CD4-positive, CD25-positive, alpha-beta regulatory T cell (primary cell): ENCODE data around the gene RNF227. TPM values are rescaled to one million over a fixed set of nuclear protein-coding genes. Genes with fewer than 3 reads are reported as not detected.

Experiments
- ATAC-seq, 2 donors: fragments of 150-1000 bp; cut with Tn5 transposase; one replicate each; pipeline ENCODE4 v1.10.0; 2021; ENCODE audit warnings: low read depth in 2 of 2, moderate number of reproducible peaks in 2 of 2, moderate library complexity in 1 of 2
- DNase-seq, 3 donors: peaks; one replicate each; pipeline versions ENCODE4 v3.0.0 to v3.0.0-alpha.2; 2012 to 2022; ENCODE audit warnings: mixed read lengths in 1 of 3
- H3K27ac ChIP-seq: one replicate; pipeline ENCODE4 v1.7.0; 2013; ENCODE audit warnings: mild to moderate bottlenecking, low read length; ENCODE audit not compliant: insufficient read depth, poor library complexity, severe bottlenecking
- H3K27me3 ChIP-seq: one replicate; pipeline ENCODE4 v1.7.0; 2013; ENCODE audit warnings: low read length; ENCODE audit not compliant: control insufficient read depth, insufficient read depth
- H3K36me3 ChIP-seq: one replicate; pipeline ENCODE4 v1.7.0; 2013; ENCODE audit warnings: mild to moderate bottlenecking, low read length, moderate library complexity; ENCODE audit not compliant: control insufficient read depth, insufficient read depth
- H3K4me1 ChIP-seq: 2 replicates; pipeline ENCODE4 v1.7.0; 2013; ENCODE audit warnings: mild to moderate bottlenecking, low read length; ENCODE audit not compliant: insufficient read depth, control insufficient read depth, poor library complexity, severe bottlenecking
- H3K4me3 ChIP-seq: one replicate; pipeline ENCODE4 v1.7.0; 2013; ENCODE audit warnings: low read depth, mild to moderate bottlenecking, low read length, moderate library complexity
- H3K9me3 ChIP-seq, 2 experiments: 1 replicate in 1 of 2; 2 replicates in 1 of 2; pipeline ENCODE4 v1.7.0; 2013; ENCODE audit warnings: low read length in 2 of 2, mild to moderate bottlenecking in 1 of 2, moderate library complexity in 1 of 2; ENCODE audit not compliant: control insufficient read depth in 2 of 2
- H3K27ac Mint-ChIP-seq, 3 donors: one replicate each; pipeline ENCODE4 v1.8.0; 2020 to 2022; ENCODE audit warnings: mild to moderate bottlenecking in 3 of 3, mixed read lengths in 3 of 3, moderate library complexity in 2 of 3
- H3K27me3 Mint-ChIP-seq: one replicate; pipeline ENCODE4 v1.8.0; 2022; ENCODE audit warnings: mild to moderate bottlenecking, mixed read lengths
- H3K36me3 Mint-ChIP-seq: one replicate; pipeline ENCODE4 v1.8.0; 2020; ENCODE audit warnings: mixed read lengths
- H3K4me1 Mint-ChIP-seq, 4 donors: one replicate each; pipeline ENCODE4 v1.8.0; 2020 to 2022; ENCODE audit warnings: mixed read lengths in 4 of 4, mild to moderate bottlenecking in 1 of 4
- H3K4me3 Mint-ChIP-seq, 4 donors: one replicate each; pipeline ENCODE4 v1.8.0; 2020 to 2022; ENCODE audit warnings: mild to moderate bottlenecking in 4 of 4, mixed read lengths in 4 of 4, moderate library complexity in 3 of 4
- H3K9me3 Mint-ChIP-seq, 7 donors: one replicate each; pipeline ENCODE4 v1.8.0; 2020 to 2022; ENCODE audit warnings: mixed read lengths in 7 of 7, mild to moderate bottlenecking in 3 of 7, moderate library complexity in 2 of 7
- polyA plus RNA-seq, 4 donors: library from polyadenylated mRNA; unstranded; fragments of 300-500 nt; fragmentation: Illumina TruSeq; gene quantifications; one replicate each; pipeline ENCODE4 v1.2.3, GENCODE V29; 2021
- total RNA-seq: library from RNA; stranded (reverse); gene quantifications from one replicate; pipeline ENCODE4 v1.2.3, GENCODE V29; 2022

The RNF227 gene
- total and polyA plus RNA-seq, 5 donors from 2014 or later = 0.92 to 5.0 (median 2.4) TPM

- no peak overlapping the region for H3K4me3 ChIP-seq
- no peaks in the 10 kb centered on the region for H3K27me3 ChIP-seq
- ATAC-seq (no peak), DNase-seq (no peak)
- H3K4me3 Mint-ChIP-seq = peak overlapping the region in 1 of 4 donors; percentile 3
- peaks cover 40% of the 10 kb centered on the region for H3K4me1 ChIP-seq
- peaks cover 1 to 52% (median 20%) of the 10 kb centered on the region in 4 donors for H3K4me1 Mint-ChIP-seq
- H3K9me3 Mint-ChIP-seq = no peaks in the 10 kb centered on the region
- H3K27ac ChIP-seq = no peak overlapping the region
- H3K9me3 ChIP-seq = no peaks in the 10 kb centered on the region
- peaks cover 10% of the 10 kb centered on the region for H3K36me3 Mint-ChIP-seq
- H3K27ac Mint-ChIP-seq = no peak overlapping the region
- no peaks in the 10 kb centered on the region for H3K27me3 Mint-ChIP-seq
- no peaks in the 10 kb centered on the region for H3K36me3 ChIP-seq
Observed at GRCh38 chr17:7927596-7927995, 11.5 kb upstream of the RNF227 start.

GRCh38 chr17:7922845-7923628 lies 6.9 kb upstream of the RNF227 start:
- Histone ChIP-seq H3K4me3 (peak overlapping the region; percentile 74), H3K36me3 (no peaks in the 10 kb centered on the region), H3K27me3 (no peaks in the 10 kb centered on the region), H3K9me3 (no peaks in the 10 kb centered on the region), H3K4me1 (peaks cover 16% of the 10 kb centered on the region), H3K27ac (peak overlapping the region; percentile 78)
- H3K4me1 Mint-ChIP-seq = peaks cover 5 to 27% (median 12%) of the 10 kb centered on the region in 4 donors
- ATAC-seq (peak; percentile 89 to 90), DNase-seq (peak; percentile 77 to 86 (median 83))
- H3K27me3 Mint-ChIP-seq = no peaks in the 10 kb centered on the region
- H3K4me3 Mint-ChIP-seq = peak overlapping the region; percentile 82 to 96 (median 88)
- H3K27ac Mint-ChIP-seq = peak overlapping the region; percentile 94 to 99 (median 97)
- H3K36me3 Mint-ChIP-seq = peaks cover 3% of the 10 kb centered on the region
- no peaks in the 10 kb centered on the region for H3K9me3 Mint-ChIP-seq

- peak overlapping the region; percentile 94 to 99 (median 97) for H3K27ac Mint-ChIP-seq
- H3K4me1 Mint-ChIP-seq = peaks cover 3 to 28% (median 12%) of the 10 kb centered on the region in 4 donors
- Histone ChIP-seq H3K9me3 (no peaks in the 10 kb centered on the region), H3K4me3 (peak overlapping the region; percentile 74), H3K36me3 (no peaks in the 10 kb centered on the region), H3K4me1 (peaks cover 16% of the 10 kb centered on the region), H3K27me3 (no peaks in the 10 kb centered on the region), H3K27ac (peak overlapping the region; percentile 78)
- DNase-seq = no peak
- H3K27me3 Mint-ChIP-seq = no peaks in the 10 kb centered on the region
- H3K4me3 Mint-ChIP-seq = peak overlapping the region; percentile 82 to 96 (median 88)
- peak; percentile 14 to 22 for ATAC-seq
- H3K9me3 Mint-ChIP-seq = no peaks in the 10 kb centered on the region
- H3K36me3 Mint-ChIP-seq = no peaks in the 10 kb centered on the region
Observed at GRCh38 chr17:7922269-7922844, 6.3 kb upstream of the RNF227 start.

GRCh38 chr17:7916808-7917207 lies 719 bp upstream of the RNF227 start:
- ATAC-seq = no peak
- H3K36me3 Mint-ChIP-seq = no peaks in the 10 kb centered on the region

GRCh38 chr17:7916385-7916682 lies 245 bp upstream of the RNF227 start:
- Mint-ChIP-seq H3K4me3 (peak overlapping the region; percentile 84 to 95 (median 91)), H3K9me3 (no peaks in the 10 kb centered on the region), H3K36me3 (no peaks in the 10 kb centered on the region), H3K27me3 (no peaks in the 10 kb centered on the region), H3K4me1 (peaks cover 17 to 45% (median 24%) of the 10 kb centered on the region in 4 donors), H3K27ac (peak overlapping the region; percentile 86 to 95 (median 88))
- peak overlapping the region; percentile 80 for H3K27ac ChIP-seq
- ATAC-seq (no peak), DNase-seq (no peak)
- peaks cover 8% of the 10 kb centered on the region for H3K36me3 ChIP-seq
- H3K4me1 ChIP-seq = peaks cover 27% of the 10 kb centered on the region
- H3K4me3 ChIP-seq = peak overlapping the region; percentile 27
- H3K9me3 ChIP-seq = no peaks in the 10 kb centered on the region
- H3K27me3 ChIP-seq = no peaks in the 10 kb centered on the region

More at GRCh38 chr17:7916808-7917207, 719 bp upstream of the RNF227 start:
- no peaks in the 10 kb centered on the region for H3K27me3 ChIP-seq
- Mint-ChIP-seq H3K9me3 (no peaks in the 10 kb centered on the region), H3K27me3 (no peaks in the 10 kb centered on the region), H3K4me1 (peaks cover 17 to 47% (median 25%) of the 10 kb centered on the region in 4 donors), H3K4me3 (peak overlapping the region; percentile 84 to 95 (median 91)), H3K27ac (peak overlapping the region; percentile 86 to 95 (median 88))
- peak overlapping the region; percentile 80 for H3K27ac ChIP-seq
- peak in 1 of 3 donors; percentile 50 for DNase-seq
- no peaks in the 10 kb centered on the region for H3K9me3 ChIP-seq
- peak overlapping the region; percentile 27 for H3K4me3 ChIP-seq
- H3K36me3 ChIP-seq = peaks cover 3% of the 10 kb centered on the region
- peaks cover 27% of the 10 kb centered on the region for H3K4me1 ChIP-seq

GRCh38 chr17:7915179-7915610 lies 894 bp downstream of the RNF227 start:
- Mint-ChIP-seq H3K9me3 (no peaks in the 10 kb centered on the region), H3K4me3 (peak overlapping the region; percentile 87 to 94 (median 88)), H3K27ac (peak overlapping the region; percentile 74 to 96 (median 86)), H3K27me3 (no peaks in the 10 kb centered on the region), H3K4me1 (peaks cover 9 to 49% (median 24%) of the 10 kb centered on the region in 4 donors), H3K36me3 (peaks cover 11% of the 10 kb centered on the region)
- ATAC-seq = peak; percentile 20 to 22
- peak overlapping the region; percentile 75 for H3K4me3 ChIP-seq
- no peaks in the 10 kb centered on the region for H3K9me3 ChIP-seq
- H3K27ac ChIP-seq = peak overlapping the region; percentile 80
- H3K27me3 ChIP-seq = no peaks in the 10 kb centered on the region
- H3K36me3 ChIP-seq = peaks cover 19% of the 10 kb centered on the region
- peaks cover 27% of the 10 kb centered on the region for H3K4me1 ChIP-seq
- no peak for DNase-seq

GRCh38 chr17:7912927-7913524 lies 3.1 kb downstream of the RNF227 start:
- Histone ChIP-seq H3K36me3 (peaks cover 39% of the 10 kb centered on the region), H3K4me3 (no peak overlapping the region), H3K27me3 (no peaks in the 10 kb centered on the region), H3K27ac (peak overlapping the region; percentile 47), H3K9me3 (no peaks in the 10 kb centered on the region), H3K4me1 (peaks cover 27% of the 10 kb centered on the region)
- Mint-ChIP-seq H3K4me3 (peak overlapping the region in 3 of 4 donors; percentile 52 to 91 (median 80)), H3K36me3 (peaks cover 27% of the 10 kb centered on the region), H3K9me3 (no peaks in the 10 kb centered on the region), H3K27ac (peak overlapping the region; percentile 7 to 87 (median 80)), H3K4me1 (peaks cover 9 to 49% (median 24%) of the 10 kb centered on the region in 4 donors), H3K27me3 (no peaks in the 10 kb centered on the region)
- ATAC-seq = peak; percentile 46 to 54
- DNase-seq = peak; percentile 42 to 88 (median 75)
